OCI-LY3 (cell line): Measurements from ENCODE around the gene HIVEP2.
A peak's percentile ranks its signal among the peaks of the same experiment; 100 is the strongest.

Source experiments
- EZH2phosphoT487 ChIP-seq: fragments of 200-600 bp; shearing (Covaris generic); IDR thresholded peaks from 2 replicates; pipeline ENCODE4 v1.6.1; 2018; ENCODE audit warnings: antibody characterized with exemption, mixed run types, low read depth
- TF ChIP-seq, protein P1 (sequence below): fragments of 200-600, 300-600 bp; sonication (generic); IDR thresholded peaks from 2 replicates; pipeline ENCODE4 v1.5.1; 2014; ENCODE audit warnings: antibody characterized with exemption, low read length, low read depth

- TF ChIP-seq, protein P1, sequence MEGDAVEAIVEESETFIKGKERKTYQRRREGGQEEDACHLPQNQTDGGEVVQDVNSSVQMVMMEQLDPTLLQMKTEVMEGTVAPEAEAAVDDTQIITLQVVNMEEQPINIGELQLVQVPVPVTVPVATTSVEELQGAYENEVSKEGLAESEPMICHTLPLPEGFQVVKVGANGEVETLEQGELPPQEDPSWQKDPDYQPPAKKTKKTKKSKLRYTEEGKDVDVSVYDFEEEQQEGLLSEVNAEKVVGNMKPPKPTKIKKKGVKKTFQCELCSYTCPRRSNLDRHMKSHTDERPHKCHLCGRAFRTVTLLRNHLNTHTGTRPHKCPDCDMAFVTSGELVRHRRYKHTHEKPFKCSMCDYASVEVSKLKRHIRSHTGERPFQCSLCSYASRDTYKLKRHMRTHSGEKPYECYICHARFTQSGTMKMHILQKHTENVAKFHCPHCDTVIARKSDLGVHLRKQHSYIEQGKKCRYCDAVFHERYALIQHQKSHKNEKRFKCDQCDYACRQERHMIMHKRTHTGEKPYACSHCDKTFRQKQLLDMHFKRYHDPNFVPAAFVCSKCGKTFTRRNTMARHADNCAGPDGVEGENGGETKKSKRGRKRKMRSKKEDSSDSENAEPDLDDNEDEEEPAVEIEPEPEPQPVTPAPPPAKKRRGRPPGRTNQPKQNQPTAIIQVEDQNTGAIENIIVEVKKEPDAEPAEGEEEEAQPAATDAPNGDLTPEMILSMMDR = peak; percentile 59
- no peak for TF ChIP-seq EZH2phosphoT487
These were observed 198.5 kb downstream of the HIVEP2 start for GRCh38 chr6:142746524-142746923.
